Prostate gland (tissue), 2 donors: ENCODE measurements around the gene KIFBP. TPM values are rescaled to one million over a fixed set of nuclear protein-coding genes. Genes with fewer than 3 reads are reported as not detected.
"Not testable (repeated sequence)": the region's sequence is repeated elsewhere in the genome, so short reads cannot be mapped to it uniquely, and the experiment has no call there.

ENCODE experiments used
- DNase-seq: peaks from one replicate; pipeline ENCODE4 v3.0.0-alpha.2; 2019; ENCODE audit warnings: low spot score
- H3K27ac ChIP-seq, 2 donors: fragments of 200-600 bp; sonication (generic); 2 replicates each; pipeline ENCODE4 v1.5.1; 2017 to 2019
- H3K27me3 ChIP-seq: fragments of 200-600 bp; sonication (generic); replicated peaks from 2 replicates; pipeline ENCODE4 v1.5.1; 2019; ENCODE audit not compliant: insufficient read depth
- H3K36me3 ChIP-seq, 2 donors: fragments of 200-600 bp; sonication (generic); 1 replicate in 1 of 2; 2 replicates in 1 of 2; pipeline versions ENCODE4 v1.5.1 to v1.8.1; 2017 to 2019
- H3K4me1 ChIP-seq: fragments of 200-600 bp; sonication (generic); replicated peaks from 2 replicates; pipeline ENCODE4 v1.5.1; 2019
- H3K4me3 ChIP-seq, 2 donors: fragments of 200-600 bp; sonication (generic); 2 replicates each; pipeline ENCODE4 v1.5.1; 2017 to 2019
- H3K9me3 ChIP-seq: fragments of 200-600 bp; sonication (generic); 2 replicates; pipeline ENCODE4 v1.5.1; 2017
- POLR2A ChIP-seq: fragments of 450-650 bp; IDR thresholded peaks from one replicate; pipeline ENCODE4 v1.6.1; 2016; ENCODE audit warnings: antibody characterized with exemption, mild to moderate bottlenecking
- POLR2AphosphoS5 ChIP-seq: sonication (generic); formaldehyde crosslinking; IDR thresholded peaks from one replicate; pipeline ENCODE4 v1.6.1; 2017; ENCODE audit warnings: antibody characterized with exemption
- WGBS: methylation state at CpG from one replicate; pipeline ENCODE4 v1.1.5; 2018; 5-methylcytosine and 5-hydroxymethylcytosine counted together
- intact Hi-C: fragments of 100-400 bp; cut with DNase I; formaldehyde crosslinking; loops from one replicate; pipeline ENCODE4 v1.14.2; 2022
- total RNA-seq, 2 donors: library from RNA; depleted of rRNA; stranded (reverse); fragments of >200 nt; gene quantifications; one replicate each; pipeline ENCODE4 v1.1.0, GENCODE V29; 2016
- TF ChIP-seq, protein P1 (sequence below), 4 experiments: fragments of 200-600 bp in 2 of 4; fragments of 450-650 bp in 2 of 4; sonication (generic) in 2 of 4; IDR thresholded peaks; 1 replicate in 3 of 4; 2 replicates in 1 of 4; pipeline ENCODE4 v1.5.1; 2016 to 2019; ENCODE audit warnings: antibody characterized with exemption in 4 of 4, mild to moderate bottlenecking in 2 of 4, moderate library complexity in 2 of 4

Gene KIFBP
- total RNA-seq, 2 donors from 2014 or later = 37.3 to 46.7 TPM

DNA sequence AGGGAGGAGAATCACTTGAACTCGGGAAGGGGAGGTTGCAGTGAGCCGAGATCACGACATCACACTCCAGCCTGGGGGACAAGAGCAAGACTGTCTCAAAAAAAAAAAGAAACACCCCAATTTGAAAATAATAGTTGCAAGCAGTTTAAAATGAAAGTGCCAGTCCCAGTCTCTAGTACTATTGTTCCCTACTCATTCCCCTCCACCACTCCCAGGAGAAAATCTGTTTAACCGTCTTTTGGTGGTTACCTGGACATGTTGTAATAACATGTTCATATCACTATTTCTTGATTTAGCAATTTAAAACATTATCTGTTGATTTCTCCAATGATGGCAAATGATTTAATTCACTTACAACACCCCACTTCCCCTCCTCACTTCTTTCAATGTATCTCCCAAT is 44.7 kb downstream of the KIFBP start:
- Histone ChIP-seq H3K9me3 (no peaks in the 10 kb centered on the region), H3K27me3 (no peaks in the 10 kb centered on the region), H3K36me3 (no peaks in the 10 kb centered on the region), H3K4me1 (no peaks in the 10 kb centered on the region), H3K4me3 (no peak overlapping the region), H3K27ac (no peak overlapping the region)
- DNase-seq = no peak
- whole genome bisulfite sequencing = 89% methylated on average over 4 of the region's 4 CpGs
- intact Hi-C loops = no loop called here
- TF ChIP-seq POLR2A = no peak
- TF ChIP-seq POLR2AphosphoS5 = no peak
- TF ChIP-seq, protein P1, sequence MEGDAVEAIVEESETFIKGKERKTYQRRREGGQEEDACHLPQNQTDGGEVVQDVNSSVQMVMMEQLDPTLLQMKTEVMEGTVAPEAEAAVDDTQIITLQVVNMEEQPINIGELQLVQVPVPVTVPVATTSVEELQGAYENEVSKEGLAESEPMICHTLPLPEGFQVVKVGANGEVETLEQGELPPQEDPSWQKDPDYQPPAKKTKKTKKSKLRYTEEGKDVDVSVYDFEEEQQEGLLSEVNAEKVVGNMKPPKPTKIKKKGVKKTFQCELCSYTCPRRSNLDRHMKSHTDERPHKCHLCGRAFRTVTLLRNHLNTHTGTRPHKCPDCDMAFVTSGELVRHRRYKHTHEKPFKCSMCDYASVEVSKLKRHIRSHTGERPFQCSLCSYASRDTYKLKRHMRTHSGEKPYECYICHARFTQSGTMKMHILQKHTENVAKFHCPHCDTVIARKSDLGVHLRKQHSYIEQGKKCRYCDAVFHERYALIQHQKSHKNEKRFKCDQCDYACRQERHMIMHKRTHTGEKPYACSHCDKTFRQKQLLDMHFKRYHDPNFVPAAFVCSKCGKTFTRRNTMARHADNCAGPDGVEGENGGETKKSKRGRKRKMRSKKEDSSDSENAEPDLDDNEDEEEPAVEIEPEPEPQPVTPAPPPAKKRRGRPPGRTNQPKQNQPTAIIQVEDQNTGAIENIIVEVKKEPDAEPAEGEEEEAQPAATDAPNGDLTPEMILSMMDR (IDR thresholded peaks at IDR 0.05) = no peak

DNA sequence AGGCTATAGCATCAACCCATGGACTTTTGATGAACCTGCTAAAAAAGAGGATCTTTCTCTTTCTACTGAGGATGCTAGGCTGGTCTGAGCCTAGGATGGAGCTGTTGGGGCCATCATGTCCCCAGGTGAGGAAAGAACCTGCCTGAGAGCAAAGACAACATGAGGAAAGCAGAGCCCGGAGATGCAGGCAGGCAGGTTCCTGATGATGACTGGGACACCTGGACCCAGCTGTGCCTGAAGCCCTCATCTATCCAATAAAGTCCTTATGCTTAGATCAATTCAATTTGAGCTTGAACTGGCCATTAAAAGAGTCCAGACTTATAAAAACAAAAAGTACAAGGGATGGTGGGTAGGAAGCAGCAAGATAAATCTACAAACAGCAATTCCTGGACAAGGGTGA is 48.9 kb downstream of the KIFBP start:
- no peak for DNase-seq
- intact Hi-C loops = no loop called here
- Histone ChIP-seq H3K36me3 (no peaks in the 10 kb centered on the region), H3K4me1 (no peaks in the 10 kb centered on the region), H3K27ac (no peak overlapping the region), H3K27me3 (no peaks in the 10 kb centered on the region), H3K4me3 (no peak overlapping the region), H3K9me3 (no peaks in the 10 kb centered on the region)
- TF ChIP-seq POLR2A = no peak
- TF ChIP-seq POLR2AphosphoS5 = no peak
- TF ChIP-seq, protein P1 (IDR thresholded peaks at IDR 0.05) = no peak
- 80% methylated on average over 1 of the region's 1 CpG for WGBS

DNA sequence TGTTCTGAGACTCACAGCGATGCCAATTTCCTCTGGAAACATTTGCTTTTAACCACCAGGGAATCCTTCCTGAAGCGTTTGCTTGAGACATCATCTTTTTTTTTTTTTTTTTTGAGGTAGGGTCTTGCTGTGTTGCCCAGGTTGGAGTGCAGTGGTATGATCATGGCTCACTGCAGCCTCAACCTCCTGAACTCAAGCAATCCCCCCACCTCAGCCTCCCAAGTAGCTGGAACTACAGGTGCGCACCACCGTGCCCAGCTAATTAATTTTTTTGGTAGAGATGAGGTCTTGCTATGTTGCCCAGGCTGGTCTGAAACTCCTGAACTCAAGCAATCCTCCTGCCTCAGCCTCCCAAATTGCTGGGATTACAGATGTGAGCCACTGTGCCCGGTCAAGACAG is 52.3 kb downstream of the KIFBP start:
- 77% methylated on average over 5 of the region's 5 CpGs for WGBS
- H3K9me3 ChIP-seq, H3K4me3 ChIP-seq, H3K4me1 ChIP-seq, H3K36me3 ChIP-seq, DNase-seq, H3K27me3 ChIP-seq, intact Hi-C loops, H3K27ac ChIP-seq: not testable (repeated sequence)

DNA sequence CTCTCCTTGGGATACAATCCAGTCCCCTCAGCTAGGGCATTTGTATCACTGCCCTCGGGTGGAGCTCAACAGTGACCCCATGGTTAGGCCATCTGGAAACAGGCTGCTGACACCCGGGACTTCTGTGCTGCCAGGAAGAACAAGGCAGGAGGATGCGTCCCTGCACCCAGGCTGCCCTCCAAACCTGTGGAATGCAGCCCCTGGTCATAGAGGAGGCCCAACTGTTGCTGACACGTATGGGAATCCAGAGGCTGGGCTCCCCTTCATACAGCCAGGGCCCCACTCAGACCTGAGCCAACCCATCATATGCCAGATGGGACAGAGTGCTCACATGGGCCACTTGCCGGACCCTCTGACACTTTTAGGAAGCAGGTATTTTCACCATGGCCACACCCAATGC is 53.8 kb downstream of the KIFBP start:
- intact Hi-C loops = no loop called here
- no peak for DNase-seq
- H3K4me1 ChIP-seq = no peaks in the 10 kb centered on the region
- H3K4me3 ChIP-seq = no peak overlapping the region
- 73% methylated on average over 3 of the region's 5 CpGs for WGBS
- TF ChIP-seq POLR2AphosphoS5 = no peak
- TF ChIP-seq, protein P1 (IDR thresholded peaks at IDR 0.05) = no peak
- H3K36me3 ChIP-seq = no peaks in the 10 kb centered on the region
- no peak overlapping the region for H3K27ac ChIP-seq
- no peaks in the 10 kb centered on the region for H3K9me3 ChIP-seq
- H3K27me3 ChIP-seq = no peaks in the 10 kb centered on the region

DNA sequence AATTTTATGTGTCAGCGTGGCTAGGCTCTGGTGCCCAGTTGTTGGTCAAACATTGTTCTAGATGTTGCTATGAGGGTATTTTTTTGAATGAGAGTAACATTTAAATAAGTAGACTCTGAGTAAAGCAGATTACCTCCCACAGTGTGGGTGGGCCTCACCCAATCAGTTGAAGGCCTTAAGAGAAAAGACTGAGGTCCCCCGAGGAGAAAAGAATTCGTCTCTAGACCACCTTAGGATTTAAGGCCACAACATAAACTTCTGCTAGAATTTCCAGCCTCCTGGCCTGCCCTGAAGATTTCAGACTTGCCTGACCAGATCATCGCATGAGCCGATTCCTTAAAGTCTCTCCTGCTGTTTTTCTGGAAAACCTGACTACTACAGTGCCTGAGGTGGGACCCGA is 54.2 kb downstream of the KIFBP start:
- Histone ChIP-seq H3K4me3 (no peak overlapping the region), H3K27me3 (no peaks in the 10 kb centered on the region), H3K4me1 (no peaks in the 10 kb centered on the region), H3K36me3 (no peaks in the 10 kb centered on the region), H3K9me3 (no peaks in the 10 kb centered on the region), H3K27ac (no peak overlapping the region)
- no peak for TF ChIP-seq POLR2AphosphoS5
- TF ChIP-seq, protein P1 (IDR thresholded peaks at IDR 0.05) = no peak
- intact Hi-C loops = no loop called here
- no peak for DNase-seq
- 97% methylated on average over 6 of the region's 6 CpGs for WGBS
